Breast epithelium (tissue), 3 donors: ENCODE measurements around the gene MTURN.

Experiments used
- CTCF ChIP-seq, 3 donors: fragments of 450-650 bp; IDR thresholded peaks; one replicate each; pipeline ENCODE4 v1.5.1; 2016 to 2017; ENCODE audit warnings: antibody characterized with exemption in 3 of 3, mild to moderate bottlenecking in 3 of 3, moderate library complexity in 3 of 3
- POLR2A ChIP-seq: fragments of 450-650 bp; IDR thresholded peaks from one replicate; pipeline ENCODE4 v1.6.1; 2016; ENCODE audit warnings: antibody characterized with exemption, mild to moderate bottlenecking, moderate library complexity
- POLR2AphosphoS5 ChIP-seq, 3 donors: sonication (generic); formaldehyde crosslinking; IDR thresholded peaks; one replicate each; pipeline ENCODE4 v1.6.1; 2017; ENCODE audit warnings: antibody characterized with exemption in 3 of 3

DNA sequence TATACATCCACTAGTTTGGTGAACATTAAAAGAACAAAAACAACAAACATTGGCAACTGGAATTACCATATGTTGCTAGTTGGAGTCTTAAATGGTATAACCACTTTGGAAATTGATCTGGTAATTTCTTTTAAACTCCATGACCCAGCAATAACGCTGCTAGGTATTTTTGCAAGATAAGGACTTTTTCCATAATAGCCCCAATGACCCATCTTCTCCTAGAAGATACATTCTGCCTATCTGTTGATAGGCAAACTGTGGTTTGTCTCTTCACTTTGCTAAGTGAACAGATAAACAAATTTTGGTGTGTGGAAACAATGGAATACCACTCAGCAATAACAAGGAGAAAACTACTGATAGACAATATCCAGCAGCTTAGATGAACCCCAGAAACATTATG, 30.6 kb upstream of the MTURN start:
- TF ChIP-seq POLR2A: no peak
- no peak for TF ChIP-seq CTCF (IDR thresholded peaks at IDR 0.05)
- TF ChIP-seq POLR2AphosphoS5 (IDR thresholded peaks at IDR 0.05): no peak
